HG03097 (cell line): ENCODE results near the gene TYW1B.
"Not testable (repeated sequence)": the region's sequence is repeated elsewhere in the genome, so short reads cannot be mapped to it uniquely, and the experiment has no call there.

Experiments used
- ATAC-seq: cut with Tn5 transposase; IDR thresholded peaks from one replicate; pipeline ENCODE4 v1.9.1; 2021; ENCODE audit not compliant: unreplicated experiment, low FRiP score

The TYW1B gene

GRCh38 chr7:72580142-72580770, 247.7 kb downstream of the TYW1B start:
- ATAC-seq, result not testable (repeated sequence)

GRCh38 chr7:72577107-72577506, 250.9 kb downstream of the TYW1B start:
- no peak for ATAC-seq

- not testable (repeated sequence) for ATAC-seq
Measured at GRCh38 chr7:72561988-72562387, 266.0 kb downstream of the TYW1B start.

GRCh38 chr7:72559546-72559945, 268.5 kb downstream of the TYW1B start:
- not testable (repeated sequence) for ATAC-seq

- ATAC-seq, result not testable (repeated sequence)
Measured at GRCh38 chr7:72556733-72557132, 271.3 kb downstream of the TYW1B start.

- ATAC-seq, result not testable (repeated sequence)
Measured at GRCh38 chr7:72555238-72555637, 272.8 kb downstream of the TYW1B start.

- ATAC-seq, result not testable (repeated sequence)
Measured at GRCh38 chr7:72554401-72554800, 273.6 kb downstream of the TYW1B start.

- ATAC-seq, result not testable (repeated sequence)
Measured at GRCh38 chr7:72550454-72550853, 277.5 kb downstream of the TYW1B start.

GRCh38 chr7:72546586-72547237, 281.3 kb downstream of the TYW1B start:
- ATAC-seq, result not testable (repeated sequence)

- not testable (repeated sequence) for ATAC-seq
Measured at GRCh38 chr7:72544531-72544930, 283.5 kb downstream of the TYW1B start.

- ATAC-seq, result no peak
Measured at GRCh38 chr7:72540923-72541322, 287.1 kb downstream of the TYW1B start.

GRCh38 chr7:72540106-72540611, 287.8 kb downstream of the TYW1B start:
- ATAC-seq, result no peak

GRCh38 chr7:72539702-72540101, 288.3 kb downstream of the TYW1B start:
- no peak for ATAC-seq

GRCh38 chr7:72538856-72539255, 289.1 kb downstream of the TYW1B start:
- ATAC-seq, result no peak

GRCh38 chr7:72538147-72538546, 289.9 kb downstream of the TYW1B start:
- no peak for ATAC-seq

GRCh38 chr7:72536038-72536437, 292.0 kb downstream of the TYW1B start:
- ATAC-seq, result not testable (repeated sequence)

GRCh38 chr7:72531048-72531447, 297.0 kb downstream of the TYW1B start:
- ATAC-seq, result not testable (repeated sequence)
